ENCODE data around the gene MAN1A2. TPM values are rescaled to one million over a fixed set of nuclear protein-coding genes. Genes with fewer than 3 reads are reported as not detected.

MAN1A2 gene
- total and polyA plus RNA-seq, 11 donors, result 5.1 to 36.5 (median 19.9) TPM

DNA sequence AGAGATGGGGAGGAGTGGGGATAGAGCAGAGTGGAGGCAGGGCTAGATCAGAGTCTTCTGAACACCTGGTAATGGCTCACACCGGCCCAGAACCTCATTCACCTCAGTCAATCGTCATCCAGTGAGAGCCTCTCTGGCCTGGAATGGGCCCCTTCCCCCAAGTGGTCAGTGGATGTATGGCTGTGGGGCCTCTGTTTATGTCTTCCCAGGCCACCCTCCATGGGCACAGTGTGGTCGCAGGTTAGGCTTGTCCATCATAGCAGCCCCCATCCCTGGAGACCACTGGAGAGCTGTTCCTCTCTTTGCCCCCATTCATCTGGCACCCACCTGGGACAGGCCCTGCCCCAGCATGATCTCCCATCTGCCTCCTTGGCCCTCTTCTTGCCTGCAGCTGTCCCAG is 209.0 kb downstream of the MAN1A2 start:
- intact Hi-C loops (cut with DNase I), result no loop called here
- TF ChIP-seq, protein P1, sequence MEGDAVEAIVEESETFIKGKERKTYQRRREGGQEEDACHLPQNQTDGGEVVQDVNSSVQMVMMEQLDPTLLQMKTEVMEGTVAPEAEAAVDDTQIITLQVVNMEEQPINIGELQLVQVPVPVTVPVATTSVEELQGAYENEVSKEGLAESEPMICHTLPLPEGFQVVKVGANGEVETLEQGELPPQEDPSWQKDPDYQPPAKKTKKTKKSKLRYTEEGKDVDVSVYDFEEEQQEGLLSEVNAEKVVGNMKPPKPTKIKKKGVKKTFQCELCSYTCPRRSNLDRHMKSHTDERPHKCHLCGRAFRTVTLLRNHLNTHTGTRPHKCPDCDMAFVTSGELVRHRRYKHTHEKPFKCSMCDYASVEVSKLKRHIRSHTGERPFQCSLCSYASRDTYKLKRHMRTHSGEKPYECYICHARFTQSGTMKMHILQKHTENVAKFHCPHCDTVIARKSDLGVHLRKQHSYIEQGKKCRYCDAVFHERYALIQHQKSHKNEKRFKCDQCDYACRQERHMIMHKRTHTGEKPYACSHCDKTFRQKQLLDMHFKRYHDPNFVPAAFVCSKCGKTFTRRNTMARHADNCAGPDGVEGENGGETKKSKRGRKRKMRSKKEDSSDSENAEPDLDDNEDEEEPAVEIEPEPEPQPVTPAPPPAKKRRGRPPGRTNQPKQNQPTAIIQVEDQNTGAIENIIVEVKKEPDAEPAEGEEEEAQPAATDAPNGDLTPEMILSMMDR (IDR thresholded peaks at IDR 0.05), result no peak
- no peak for TF ChIP-seq POLR2A (IDR thresholded peaks at IDR 0.05)
- Histone ChIP-seq H3K9me3 (no peaks in the 10 kb centered on the region), H3K27me3 (no peaks in the 10 kb centered on the region), H3K36me3 (no peaks in the 10 kb centered on the region), H3K4me3 (no peak overlapping the region), H3K4me1 (no peaks in the 10 kb centered on the region), H3K27ac (no peak overlapping the region)
- WGBS, 4 donors, result 84 to 95% (median 93%) methylated on average over 3 of the region's 3 CpGs
- no peak for ATAC-seq
- peak in 2 of 5 donors; percentile 2 to 6 for DNase-seq

DNA sequence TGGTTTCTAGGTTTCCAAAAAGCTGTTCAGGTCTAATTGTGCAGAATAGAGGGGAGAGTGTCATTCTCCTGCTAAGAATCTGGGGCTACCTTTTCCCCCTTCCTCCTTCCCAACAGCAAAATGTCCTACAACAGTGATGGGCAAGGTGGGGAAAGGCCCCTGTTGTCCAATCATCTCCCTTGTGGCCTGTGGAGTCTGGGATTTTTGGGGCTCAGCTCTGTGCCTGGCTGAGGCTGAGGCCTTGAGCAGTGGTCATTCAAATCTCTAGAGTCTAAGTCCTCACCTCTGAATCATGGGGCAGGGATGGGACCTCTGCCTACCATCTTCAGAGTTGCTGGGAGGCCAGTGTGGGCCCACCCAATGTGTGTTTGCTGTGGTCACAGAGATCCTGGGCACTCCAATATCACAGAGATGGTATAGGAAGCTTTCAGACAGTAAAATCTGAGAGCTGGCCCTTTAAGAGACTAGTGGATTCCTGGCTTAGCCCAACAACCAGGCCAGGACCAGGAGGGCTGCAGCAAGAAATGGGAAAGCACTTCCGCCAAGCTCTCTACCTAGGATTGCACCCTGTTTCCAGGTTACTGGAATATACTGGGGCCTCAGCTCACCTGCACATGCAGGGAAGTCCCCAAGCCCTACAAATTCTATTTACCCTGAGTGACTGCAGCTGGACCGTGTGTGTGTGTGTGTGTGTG is 210.1 kb downstream of the MAN1A2 start:
- peaks cover 0 to 2% (median 0%) of the 10 kb centered on the region in 12 donors for H3K4me1 ChIP-seq
- H3K27ac ChIP-seq, result no peak overlapping the region
- intact Hi-C loops (cut with DNase I), result no loop called here
- no peak for ATAC-seq
- H3K9me3 ChIP-seq, result no peaks in the 10 kb centered on the region
- TF ChIP-seq, protein P1 (IDR thresholded peaks at IDR 0.05), result no peak
- TF ChIP-seq POLR2A (IDR thresholded peaks at IDR 0.05), result no peak
- H3K27me3 ChIP-seq, result no peaks in the 10 kb centered on the region
- H3K36me3 ChIP-seq, result no peaks in the 10 kb centered on the region
- no peak overlapping the region for H3K4me3 ChIP-seq
- no peak for DNase-seq
- 51 to 98% (median 79%) methylated on average over 2 of the region's 2 CpGs; no CpG with 5 or more reads in 1 of the 4 donors for WGBS, 4 donors

DNA sequence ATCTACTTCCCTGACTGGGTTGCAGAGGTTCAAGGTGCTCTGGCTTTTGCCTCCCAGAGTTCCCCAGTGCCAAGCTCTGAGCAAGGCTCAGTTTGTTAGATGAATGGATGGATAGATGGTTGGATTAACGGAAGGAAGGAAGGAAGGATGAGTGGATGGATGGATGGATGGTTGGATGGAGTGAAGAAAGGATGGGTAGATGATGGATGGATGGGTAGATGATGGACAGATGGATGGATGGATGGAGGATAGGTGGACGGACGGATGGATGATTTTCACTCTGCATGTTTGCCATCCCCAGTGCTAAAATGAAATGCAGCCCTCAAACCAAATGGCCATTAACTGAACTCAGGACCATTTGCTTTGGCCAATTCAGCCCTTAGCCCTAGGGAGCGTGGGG is 211.2 kb downstream of the MAN1A2 start:
- Histone ChIP-seq H3K9me3 (no peaks in the 10 kb centered on the region), H3K27ac (no peak overlapping the region), H3K4me1 (peaks cover 0 to 6% (median 0%) of the 10 kb centered on the region in 12 donors), H3K36me3 (no peaks in the 10 kb centered on the region), H3K4me3 (no peak overlapping the region), H3K27me3 (no peaks in the 10 kb centered on the region)
- intact Hi-C loops (cut with DNase I), result no loop called here
- WGBS, 4 donors, result 88 to 94% (median 88%) methylated on average over 4 of the region's 4 CpGs
- TF ChIP-seq, protein P1 (IDR thresholded peaks at IDR 0.05), result no peak
- no peak for TF ChIP-seq POLR2A (IDR thresholded peaks at IDR 0.05)
- DNase-seq (no peak), ATAC-seq (no peak)

Other genes starting within 250 kb of the MAN1A2 start
- 10 to 100 TPM in 5 of 9 donors, 1 to 10 TPM in 4; 6.9 to 22.2 (median 12.7) TPM for gene TRIM45, start 245.7 kb upstream of the MAN1A2 start, total RNA-seq
- 1 to 10 TPM; 1.4 to 7.6 TPM for gene TRIM45, start 245.7 kb upstream of the MAN1A2 start, polyA plus RNA-seq
- gene VTCN1, start 156.5 kb upstream of the MAN1A2 start, total RNA-seq, result under 1 TPM in 2 of 9 donors, not detected in 7; 0.09 to 0.16 TPM
- not detected for gene VTCN1, start 156.5 kb upstream of the MAN1A2 start, polyA plus RNA-seq
- 10 to 100 TPM in 8 of 9 donors, 1 to 10 TPM in 1; 7.9 to 21.6 (median 15.1) TPM for gene TENT5C, start 238.6 kb downstream of the MAN1A2 start, total RNA-seq
- gene TENT5C, start 238.6 kb downstream of the MAN1A2 start, polyA plus RNA-seq, result 1 to 10 TPM; 3.7 to 9.6 TPM

All from heart left ventricle (tissue), 16 donors.